SHP77 treated with DMSO at 0.1 percent for 48 hours (cell line): Measurements from ENCODE around the gene KIRREL3.

Source experiments
- DNase-seq: peaks from one replicate; lab custom pipeline; 2025; lab: John Stamatoyannopoulos, UW

Gene KIRREL3

GRCh38 chr11:126781942-126782341, 218.6 kb downstream of the KIRREL3 start:
- no peak for DNase-seq

GRCh38 chr11:126776119-126776518, 224.5 kb downstream of the KIRREL3 start:
- no peak for DNase-seq

- no peak for DNase-seq
Observed at GRCh38 chr11:126772267-126772666, 228.3 kb downstream of the KIRREL3 start.

GRCh38 chr11:126768702-126769101, 231.9 kb downstream of the KIRREL3 start:
- no peak for DNase-seq

- no peak for DNase-seq
Observed at GRCh38 chr11:126766440-126766839, 234.1 kb downstream of the KIRREL3 start.

- no peak for DNase-seq
Observed at GRCh38 chr11:126765196-126765595, 235.4 kb downstream of the KIRREL3 start.

- DNase-seq = no peak
Observed at GRCh38 chr11:126764231-126764630, 236.3 kb downstream of the KIRREL3 start.

- no peak for DNase-seq
Observed at GRCh38 chr11:126756855-126757254, 243.7 kb downstream of the KIRREL3 start.

- DNase-seq = no peak
Observed at GRCh38 chr11:126756421-126756820, 244.1 kb downstream of the KIRREL3 start.

GRCh38 chr11:126755526-126755925, 245.0 kb downstream of the KIRREL3 start:
- DNase-seq = no peak

- DNase-seq = no peak
Observed at GRCh38 chr11:126754591-126755426, 245.8 kb downstream of the KIRREL3 start.

- DNase-seq = no peak
Observed at GRCh38 chr11:126753990-126754389, 246.6 kb downstream of the KIRREL3 start.

- DNase-seq = no peak
Observed at GRCh38 chr11:126751242-126751641, 249.3 kb downstream of the KIRREL3 start.

- DNase-seq = no peak
Observed at GRCh38 chr11:126748793-126749192, 251.8 kb downstream of the KIRREL3 start.

- no peak for DNase-seq
Observed at GRCh38 chr11:126748100-126748791, 252.3 kb downstream of the KIRREL3 start.

GRCh38 chr11:126747315-126747714, 253.3 kb downstream of the KIRREL3 start:
- no peak for DNase-seq

GRCh38 chr11:126746443-126746842, 254.1 kb downstream of the KIRREL3 start:
- no peak for DNase-seq

- no peak for DNase-seq
Observed at GRCh38 chr11:126744699-126745098, 255.9 kb downstream of the KIRREL3 start.

GRCh38 chr11:126743628-126744027, 256.9 kb downstream of the KIRREL3 start:
- DNase-seq = no peak

GRCh38 chr11:126742582-126742981, 258.0 kb downstream of the KIRREL3 start:
- no peak for DNase-seq

- no peak for DNase-seq
Observed at GRCh38 chr11:126740846-126741245, 259.7 kb downstream of the KIRREL3 start.

GRCh38 chr11:126739499-126740145, 260.9 kb downstream of the KIRREL3 start:
- no peak for DNase-seq
